Liver (tissue), 3 donors: Measurements from ENCODE around the gene CBR4.

Experiments used
- EGR1 ChIP-seq, 2 donors: IDR thresholded peaks; 2 replicates each; pipeline ENCODE4 v1.6.1; 2016 to 2018; ENCODE audit warnings: antibody characterized with exemption in 2 of 2, low read depth in 2 of 2
- FOXA1 ChIP-seq: IDR thresholded peaks from 2 replicates; pipeline ENCODE4 v1.6.1; 2016; ENCODE audit warnings: antibody characterized with exemption
- GABPA ChIP-seq, 2 donors: IDR thresholded peaks in 1 of 2; conservative IDR thresholded peaks in 1 of 2; 2 replicates each; pipeline ENCODE4 v1.6.1; 2016; ENCODE audit warnings: antibody characterized with exemption in 2 of 2, mild to moderate bottlenecking in 1 of 2, moderate library complexity in 1 of 2
- JUND ChIP-seq, 2 donors: IDR thresholded peaks; 2 replicates each; pipeline ENCODE4 v1.6.1; 2016; ENCODE audit warnings: antibody characterized with exemption in 2 of 2
- TAF1 ChIP-seq: conservative IDR thresholded peaks from 2 replicates; pipeline ENCODE4 v1.6.1; 2016; ENCODE audit warnings: antibody characterized with exemption, mild to moderate bottlenecking
- TF ChIP-seq, protein P1 (sequence below): fragments of 150-350 bp; IDR thresholded peaks from 2 replicates; pipeline ENCODE4 v1.5.1; 2017; ENCODE audit warnings: improper control_type of control experiment, low read depth, low read length; ENCODE audit not compliant: missing input control
- TF ChIP-seq, protein P2 (sequence below): IDR thresholded peaks from 2 replicates; pipeline ENCODE4 v1.6.1; 2016; ENCODE audit warnings: antibody characterized with exemption
- TF ChIP-seq, protein P3 (sequence below): IDR thresholded peaks from 2 replicates; pipeline ENCODE4 v1.6.1; 2016; ENCODE audit warnings: antibody characterized with exemption, mild to moderate bottlenecking
- donor health status: healthy.
- donor health status: healthy.

DNA sequence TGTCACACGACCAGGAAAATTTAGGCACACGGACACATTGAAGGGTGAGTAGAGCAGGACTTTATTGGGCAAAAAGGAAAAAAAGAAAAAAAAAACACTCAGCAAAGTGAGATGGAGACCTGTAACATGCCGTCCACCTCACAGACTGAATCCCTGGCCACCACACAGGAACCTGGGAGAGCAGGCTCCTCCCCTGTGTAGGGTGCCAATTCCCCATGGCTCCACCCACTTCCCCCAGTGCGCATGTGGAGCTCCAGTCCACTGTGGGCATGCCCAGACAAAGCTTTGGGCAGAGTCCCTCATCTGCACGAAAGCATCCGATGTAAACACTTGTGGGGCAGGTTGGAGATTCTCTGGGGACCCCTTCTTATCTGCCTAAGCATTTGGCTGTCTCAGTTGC, 23.6 kb upstream of the CBR4 start:
- TF ChIP-seq FOXA1 (no peak), GABPA (IDR thresholded peaks at IDR 0.05 in 1 of 2, conservative IDR thresholded peaks at IDR 0.05 in 1 of 2) (no peak), EGR1 (IDR thresholded peaks at IDR 0.05; ENCODE audit: low read depth in 2 of 2) (no peak), TAF1 (no peak), JUND (IDR thresholded peaks at IDR 0.05) (no peak)
- TF ChIP-seq, protein P1, sequence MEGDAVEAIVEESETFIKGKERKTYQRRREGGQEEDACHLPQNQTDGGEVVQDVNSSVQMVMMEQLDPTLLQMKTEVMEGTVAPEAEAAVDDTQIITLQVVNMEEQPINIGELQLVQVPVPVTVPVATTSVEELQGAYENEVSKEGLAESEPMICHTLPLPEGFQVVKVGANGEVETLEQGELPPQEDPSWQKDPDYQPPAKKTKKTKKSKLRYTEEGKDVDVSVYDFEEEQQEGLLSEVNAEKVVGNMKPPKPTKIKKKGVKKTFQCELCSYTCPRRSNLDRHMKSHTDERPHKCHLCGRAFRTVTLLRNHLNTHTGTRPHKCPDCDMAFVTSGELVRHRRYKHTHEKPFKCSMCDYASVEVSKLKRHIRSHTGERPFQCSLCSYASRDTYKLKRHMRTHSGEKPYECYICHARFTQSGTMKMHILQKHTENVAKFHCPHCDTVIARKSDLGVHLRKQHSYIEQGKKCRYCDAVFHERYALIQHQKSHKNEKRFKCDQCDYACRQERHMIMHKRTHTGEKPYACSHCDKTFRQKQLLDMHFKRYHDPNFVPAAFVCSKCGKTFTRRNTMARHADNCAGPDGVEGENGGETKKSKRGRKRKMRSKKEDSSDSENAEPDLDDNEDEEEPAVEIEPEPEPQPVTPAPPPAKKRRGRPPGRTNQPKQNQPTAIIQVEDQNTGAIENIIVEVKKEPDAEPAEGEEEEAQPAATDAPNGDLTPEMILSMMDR, result no peak
- TF ChIP-seq, protein P2, sequence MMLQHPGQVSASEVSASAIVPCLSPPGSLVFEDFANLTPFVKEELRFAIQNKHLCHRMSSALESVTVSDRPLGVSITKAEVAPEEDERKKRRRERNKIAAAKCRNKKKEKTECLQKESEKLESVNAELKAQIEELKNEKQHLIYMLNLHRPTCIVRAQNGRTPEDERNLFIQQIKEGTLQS, result no peak
- TF ChIP-seq, protein P3, sequence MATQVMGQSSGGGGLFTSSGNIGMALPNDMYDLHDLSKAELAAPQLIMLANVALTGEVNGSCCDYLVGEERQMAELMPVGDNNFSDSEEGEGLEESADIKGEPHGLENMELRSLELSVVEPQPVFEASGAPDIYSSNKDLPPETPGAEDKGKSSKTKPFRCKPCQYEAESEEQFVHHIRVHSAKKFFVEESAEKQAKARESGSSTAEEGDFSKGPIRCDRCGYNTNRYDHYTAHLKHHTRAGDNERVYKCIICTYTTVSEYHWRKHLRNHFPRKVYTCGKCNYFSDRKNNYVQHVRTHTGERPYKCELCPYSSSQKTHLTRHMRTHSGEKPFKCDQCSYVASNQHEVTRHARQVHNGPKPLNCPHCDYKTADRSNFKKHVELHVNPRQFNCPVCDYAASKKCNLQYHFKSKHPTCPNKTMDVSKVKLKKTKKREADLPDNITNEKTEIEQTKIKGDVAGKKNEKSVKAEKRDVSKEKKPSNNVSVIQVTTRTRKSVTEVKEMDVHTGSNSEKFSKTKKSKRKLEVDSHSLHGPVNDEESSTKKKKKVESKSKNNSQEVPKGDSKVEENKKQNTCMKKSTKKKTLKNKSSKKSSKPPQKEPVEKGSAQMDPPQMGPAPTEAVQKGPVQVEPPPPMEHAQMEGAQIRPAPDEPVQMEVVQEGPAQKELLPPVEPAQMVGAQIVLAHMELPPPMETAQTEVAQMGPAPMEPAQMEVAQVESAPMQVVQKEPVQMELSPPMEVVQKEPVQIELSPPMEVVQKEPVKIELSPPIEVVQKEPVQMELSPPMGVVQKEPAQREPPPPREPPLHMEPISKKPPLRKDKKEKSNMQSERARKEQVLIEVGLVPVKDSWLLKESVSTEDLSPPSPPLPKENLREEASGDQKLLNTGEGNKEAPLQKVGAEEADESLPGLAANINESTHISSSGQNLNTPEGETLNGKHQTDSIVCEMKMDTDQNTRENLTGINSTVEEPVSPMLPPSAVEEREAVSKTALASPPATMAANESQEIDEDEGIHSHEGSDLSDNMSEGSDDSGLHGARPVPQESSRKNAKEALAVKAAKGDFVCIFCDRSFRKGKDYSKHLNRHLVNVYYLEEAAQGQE, result no peak
